ENCODE results near the gene TSR3. TPM values are rescaled to one million over a fixed set of nuclear protein-coding genes. Genes with fewer than 3 reads are reported as not detected.
"Not testable (repeated sequence)": the region's sequence is repeated elsewhere in the genome, so short reads cannot be mapped to it uniquely, and the experiment has no call there.

The TSR3 gene
- total RNA-seq, 1 experiment from 2014 or later: 52.7 TPM

- RAD21 ChIA-PET (ENCODE audit: low non-redundant PET in 1 of 2, low total read pairs in 2 of 2, uncharacterized antibody in 2 of 2, unreplicated experiment in 2 of 2): no interaction called here
- intact Hi-C loops (cut with micrococcal nuclease): no loop called here
- ATAC-seq (peak; percentile 33), DNase-seq (ENCODE audit: low read depth, low spot score) (no peak)
- Histone ChIP-seq H3K4me3 (replicated peaks in 1 of 2; ENCODE audit: low read depth in 1 of 2, low read length in 2 of 2) (no peak overlapping the region), H3K9me3 (ENCODE audit: control insufficient read depth in 1 of 2, insufficient read depth in 1 of 2, low read depth in 1 of 2, low read length in 2 of 2) (no peaks in the 10 kb centered on the region; a peak in 1 of 4 replicates), H3K9me2 (ENCODE audit: insufficient read depth) (no peaks in the 10 kb centered on the region), H3K9ac (ENCODE audit: low read length) (no peak overlapping the region), H3K79me2 (ENCODE audit: insufficient read depth, low read length) (no peaks in the 10 kb centered on the region), H3K4me2 (ENCODE audit: low read length) (no peak overlapping the region), H4K20me1 (ENCODE audit: insufficient read depth) (no peaks in the 10 kb centered on the region), H3K27ac (ENCODE audit: low read depth, low read length) (no peak overlapping the region), H3K27me3 (ENCODE audit: insufficient read depth, low read length) (no peaks in the 10 kb centered on the region), H3K36me3 (ENCODE audit: control insufficient read depth in 1 of 2, insufficient read depth in 2 of 2, low read length in 2 of 2) (no peaks in the 10 kb centered on the region), H3K4me1 (ENCODE audit: control insufficient read depth in 1 of 2, insufficient read depth in 2 of 2, low read length in 2 of 2) (peaks cover 15 to 30% of the 10 kb centered on the region in 2 experiments; a peak in 3 of 4 replicates), H2AFZ (ENCODE audit: low read depth, low read length, poor library complexity, severe bottlenecking) (no peak overlapping the region)
- no TSS peak for BruUV-seq (replicated peaks)
- TF ChIP-seq, protein P1, sequence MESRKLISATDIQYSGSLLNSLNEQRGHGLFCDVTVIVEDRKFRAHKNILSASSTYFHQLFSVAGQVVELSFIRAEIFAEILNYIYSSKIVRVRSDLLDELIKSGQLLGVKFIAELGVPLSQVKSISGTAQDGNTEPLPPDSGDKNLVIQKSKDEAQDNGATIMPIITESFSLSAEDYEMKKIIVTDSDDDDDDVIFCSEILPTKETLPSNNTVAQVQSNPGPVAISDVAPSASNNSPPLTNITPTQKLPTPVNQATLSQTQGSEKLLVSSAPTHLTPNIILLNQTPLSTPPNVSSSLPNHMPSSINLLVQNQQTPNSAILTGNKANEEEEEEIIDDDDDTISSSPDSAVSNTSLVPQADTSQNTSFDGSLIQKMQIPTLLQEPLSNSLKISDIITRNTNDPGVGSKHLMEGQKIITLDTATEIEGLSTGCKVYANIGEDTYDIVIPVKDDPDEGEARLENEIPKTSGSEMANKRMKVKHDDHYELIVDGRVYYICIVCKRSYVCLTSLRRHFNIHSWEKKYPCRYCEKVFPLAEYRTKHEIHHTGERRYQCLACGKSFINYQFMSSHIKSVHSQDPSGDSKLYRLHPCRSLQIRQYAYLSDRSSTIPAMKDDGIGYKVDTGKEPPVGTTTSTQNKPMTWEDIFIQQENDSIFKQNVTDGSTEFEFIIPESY (IDR thresholded peaks at IDR 0.05; ENCODE audit: extremely low read depth, insufficient replicate concordance, low read length): no peak
- TF ChIP-seq SIN3A (IDR thresholded peaks at IDR 0.05; ENCODE audit: low read depth) (no peak), CTCF (IDR thresholded peaks at IDR 0.05 in 2 of 3, conservative IDR thresholded peaks at IDR 0.05 in 1 of 3; ENCODE audit: borderline replicate concordance in 1 of 3, insufficient read depth in 1 of 3, low read depth in 2 of 3, low read length in 2 of 3) (peak; percentile 4 to 77 (median 76); a peak in 4 of 6 replicates), CEBPB (IDR thresholded peaks at IDR 0.05; ENCODE audit: low read depth) (no peak), REST (IDR thresholded peaks at IDR 0.05; ENCODE audit: low read depth) (no peak), POLR2AphosphoS5 (IDR thresholded peaks at IDR 0.05; ENCODE audit: low read depth, low read length) (no peak), CBX3 (IDR thresholded peaks at IDR 0.05; ENCODE audit: low read depth) (no peak), EGR1 (IDR thresholded peaks at IDR 0.05; ENCODE audit: low read depth) (no peak), ELF1 (IDR thresholded peaks at IDR 0.05; ENCODE audit: borderline replicate concordance, low read depth) (no peak)
- CTCF ChIA-PET: interaction anchor here (0.8 kb wide), 1 partner anchor 16 kb away, joined by 3 read pairs; no protein-coding TSS in a partner anchor
- POLR2A ChIA-PET: no interaction called here
Observed at GRCh38 chr16:1330260-1330914, 21.3 kb downstream of the TSR3 start.

DNA sequence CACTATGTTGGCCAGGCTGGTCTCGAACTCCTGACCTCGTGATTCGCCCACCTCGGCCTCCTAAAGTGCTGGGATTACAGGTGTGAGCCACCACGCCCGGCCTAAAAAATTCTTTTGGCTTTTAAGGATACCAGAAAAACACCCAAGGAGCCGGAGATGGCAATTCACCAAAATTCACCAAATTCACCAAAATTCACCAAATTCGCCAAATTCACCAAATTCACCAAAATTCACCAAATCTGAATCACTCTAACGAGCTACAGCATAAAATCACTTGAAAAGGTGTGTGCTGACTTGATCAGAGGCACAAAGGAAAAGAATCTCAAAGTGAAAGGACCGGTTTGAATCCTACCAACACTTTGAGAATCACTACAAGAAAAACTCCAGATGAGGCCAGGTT, 22.7 kb downstream of the TSR3 start:
- H3K9me3 ChIP-seq (ENCODE audit: control insufficient read depth in 1 of 2, insufficient read depth in 1 of 2, low read depth in 1 of 2, low read length in 2 of 2); POLR2A ChIA-PET; H3K27me3 ChIP-seq (ENCODE audit: insufficient read depth, low read length); H3K9me2 ChIP-seq (ENCODE audit: insufficient read depth); H3K9ac ChIP-seq (ENCODE audit: low read length); H3K36me3 ChIP-seq (ENCODE audit: control insufficient read depth in 1 of 2, insufficient read depth in 2 of 2, low read length in 2 of 2); H3K4me2 ChIP-seq (ENCODE audit: low read length); H2AFZ ChIP-seq (ENCODE audit: low read depth, low read length, poor library complexity, severe bottlenecking); H4K20me1 ChIP-seq (ENCODE audit: insufficient read depth); intact Hi-C loops (cut with micrococcal nuclease); RAD21 ChIA-PET (ENCODE audit: low non-redundant PET in 1 of 2, low total read pairs in 2 of 2, uncharacterized antibody in 2 of 2, unreplicated experiment in 2 of 2); H3K79me2 ChIP-seq (ENCODE audit: insufficient read depth, low read length); CTCF ChIA-PET; H3K27ac ChIP-seq (ENCODE audit: low read depth, low read length); BruUV-seq (replicated peaks); ATAC-seq; H3K4me3 ChIP-seq (replicated peaks in 1 of 2; ENCODE audit: low read depth in 1 of 2, low read length in 2 of 2); DNase-seq (ENCODE audit: low read depth, low spot score): not testable (repeated sequence)
- H3K4me1 ChIP-seq (ENCODE audit: control insufficient read depth in 1 of 2, insufficient read depth in 2 of 2, low read length in 2 of 2): peaks cover 15 to 23% of the 10 kb centered on the region in 2 experiments; a peak in 3 of 4 replicates
